A549 treated with AZD9567 at 1 μM for 4 hours (cell line): ENCODE data around the gene KCNJ8. TPM values are rescaled to one million over a fixed set of nuclear protein-coding genes. Genes with fewer than 3 reads are reported as not detected.

Experiments used
- total RNA-seq: library from RNA; stranded (reverse); fragments of 200-300 nt; extraction: Qiagen RNA extraction; gene quantifications from 5 replicates; pipeline ENCODE4 v1.2.3, GENCODE V29; 2022; ENCODE audit not compliant: insufficient read depth

The KCNJ8 gene
- 0.20 to 0.44 TPM (median 0.36 TPM) in 4 of 5 replicates, not detected in the other for total RNA-seq

DNA sequence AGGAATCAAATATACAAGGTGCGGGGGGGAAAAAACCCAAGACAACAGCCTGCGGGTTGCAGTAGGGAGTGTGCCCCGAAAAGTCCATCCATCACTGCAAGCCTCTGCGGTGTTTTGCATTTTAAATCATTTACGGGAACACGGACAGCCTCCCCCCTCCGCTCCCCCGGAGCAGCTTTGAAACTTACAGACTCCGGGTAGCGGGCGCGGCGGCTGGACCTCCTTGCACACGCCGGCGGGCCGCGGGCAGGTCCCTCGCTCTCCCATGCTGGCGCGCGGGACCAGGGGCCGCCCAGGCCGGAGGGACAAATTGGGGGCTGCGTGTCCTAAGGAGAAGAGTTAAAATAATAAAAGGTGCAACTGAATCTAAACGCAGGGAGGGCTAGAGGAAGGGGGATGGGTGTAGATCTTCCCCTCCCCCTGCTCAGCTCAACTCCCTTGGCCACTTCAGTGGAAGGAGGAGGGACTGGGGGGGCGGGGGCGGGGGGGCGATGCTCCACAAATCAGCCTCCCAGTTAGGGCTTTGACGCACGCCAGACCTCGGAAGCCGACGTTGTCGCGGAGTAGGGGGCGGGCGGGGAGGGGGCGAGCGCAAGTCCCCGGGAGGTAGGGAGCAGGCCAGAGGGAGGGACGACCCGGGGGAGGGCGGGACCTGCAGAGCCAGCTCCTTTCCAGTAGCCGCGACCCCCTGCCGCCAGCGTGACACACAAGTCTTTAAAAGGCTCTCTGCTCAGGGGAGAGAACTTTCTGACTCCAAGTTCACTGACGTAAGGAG lies at the start of gene KCNJ8:
KCNJ8 (minus strand) TSS at position 349 of the 775 bp plus-strand sequence. CDS start 1,090 bp downstream, outside the sequence.

Other genes with a start within 250 kb of the KCNJ8 start
- 2.6 to 4.8 TPM (median 3.2 TPM) in 5 replicates for gene SPX, start 248.4 kb downstream of the KCNJ8 start, total RNA-seq
- gene GYS2, start 169.9 kb downstream of the KCNJ8 start, total RNA-seq, result not detected in 5 replicates
- gene LDHB, start 116.9 kb downstream of the KCNJ8 start, total RNA-seq, result 1,481 to 1,703 TPM (median 1,522 TPM) in 5 replicates
- 0.01 TPM in 2 of 5 replicates, not detected in the others for gene ABCC9, start 166.7 kb upstream of the KCNJ8 start, total RNA-seq